Testis (tissue), 2 donors: ENCODE results near the gene NET1.

Experiments used
- CTCF ChIP-seq, 3 experiments: fragments of 450-650 bp in 2 of 3; fragments of 200-600 bp in 1 of 3; sonication (generic) in 1 of 3; IDR thresholded peaks; one replicate each; pipeline ENCODE4 v1.5.1; 2016 to 2019; ENCODE audit warnings: antibody characterized with exemption in 3 of 3, mild to moderate bottlenecking in 2 of 3, moderate library complexity in 1 of 3
- POLR2A ChIP-seq: fragments of 450-650 bp; IDR thresholded peaks from one replicate; pipeline ENCODE4 v1.6.1; 2017; ENCODE audit warnings: antibody characterized with exemption, mild to moderate bottlenecking, moderate library complexity

GRCh38 chr10:5406918-5407317 lies 5.4 kb upstream of the NET1 start:
- no peak for TF ChIP-seq CTCF (IDR thresholded peaks at IDR 0.05)
- TF ChIP-seq POLR2A, result no peak
